ENCODE data around the gene NMS.

- TF ChIP-seq CTCF (IDR thresholded peaks at IDR 0.05) (no peak), POLR2A (IDR thresholded peaks at IDR 0.05) (no peak)
Measured at GRCh38 chr2:100509066-100509465, 38.8 kb downstream of the NMS start.
